HCT116 (cell line): Measurements from ENCODE around the gene DGKG. TPM values are rescaled to one million over a fixed set of nuclear protein-coding genes. Genes with fewer than 3 reads are reported as not detected.

ENCODE experiments used
- ATAC-seq: fragments of 200-7000 bp; cut with Tn5 transposase; 2 replicates; pipeline ENCODE4 v1.9.1; 2020; ENCODE audit warnings: mild to moderate bottlenecking, moderate library complexity
- BruUV-seq: library from RNA; stranded (reverse); fragments of 400-500 nt; replicated peaks from 2 replicates; lab custom pipeline; 2021; lab: Mats Ljungman, UMichigan
- CTCF ChIA-PET: fragments of 300-600 bp; sonication (Branson Sonifier 250); formaldehyde crosslinking; loops from one replicate; lab custom pipeline; 2021; ENCODE audit warnings: antibody characterized with exemption; lab: Charles Lee
- POLR2A ChIA-PET: fragments of 300-600, 350-600 bp; sonication (Branson Sonifier 250); formaldehyde crosslinking; loops from one replicate; lab custom pipeline; 2021; ENCODE audit warnings: antibody characterized with exemption; lab: Charles Lee
- RAD21 ChIA-PET, 2 experiments: fragments of 300-600 bp; sonication (Branson Sonifier 250); formaldehyde crosslinking; loops; one replicate each; lab custom pipeline; 2023; ENCODE audit warnings: low total read pairs in 2 of 2; ENCODE audit not compliant: uncharacterized antibody in 2 of 2, unreplicated experiment in 2 of 2, low non-redundant PET in 1 of 2; lab: Charles Lee
- DNase-seq: peaks from one replicate; pipeline ENCODE4 v3.0.0-alpha.2; 2010; ENCODE audit warnings: low read depth, low spot score
- H2AFZ ChIP-seq: fragments of 200-600 bp; shearing (Covaris generic), sonication (generic); 2 replicates; pipeline ENCODE4 v1.6.1; 2017; ENCODE audit warnings: low read depth, mixed run types, mixed read lengths, antibody characterized with exemption, low read length; ENCODE audit not compliant: poor library complexity, severe bottlenecking
- H3K27ac ChIP-seq: 2 replicates; pipeline ENCODE4 v1.5.1; 2012; ENCODE audit warnings: low read depth, low read length
- H3K27me3 ChIP-seq: fragments of 200-600 bp; sonication (generic); 2 replicates; pipeline ENCODE4 v1.6.1; 2016; ENCODE audit warnings: mixed run types, low read length, mixed read lengths; ENCODE audit not compliant: insufficient read depth
- H3K36me3 ChIP-seq, 2 experiments: fragments of 200-500 bp in 1 of 2; fragments of 200-600 bp in 1 of 2; sonication (Bioruptor generic) in 1 of 2; sonication (generic) in 1 of 2; 2 replicates each; pipeline versions ENCODE4 v1.5.1 to v1.6.1; 2014 to 2016; ENCODE audit warnings: low read length in 2 of 2, inconsistent platforms in 1 of 2, mixed read lengths in 1 of 2, mixed run types in 1 of 2; ENCODE audit not compliant: insufficient read depth in 2 of 2, control insufficient read depth in 1 of 2
- H3K4me1 ChIP-seq, 2 experiments: fragments of 200-600 bp in 1 of 2; sonication (generic) in 1 of 2; 2 replicates each; pipeline versions ENCODE4 v1.5.1 to v1.6.1; 2012 to 2017; ENCODE audit warnings: low read length in 2 of 2, inconsistent platforms in 1 of 2, mild to moderate bottlenecking in 1 of 2, mixed read lengths in 1 of 2, mixed run types in 1 of 2, moderate library complexity in 1 of 2; ENCODE audit not compliant: insufficient read depth in 2 of 2, control insufficient read depth in 1 of 2
- H3K4me2 ChIP-seq: fragments of 200-600 bp; sonication (generic); 2 replicates; pipeline ENCODE4 v1.6.1; 2017; ENCODE audit warnings: mixed run types, low read length, mixed read lengths
- H3K4me3 ChIP-seq, 2 experiments: fragments of 200-600 bp in 1 of 2; sonication (generic) in 1 of 2; replicated peaks in 1 of 2; 2 replicates each; pipeline ENCODE4 v1.5.1; 2011 to 2016; ENCODE audit warnings: low read length in 2 of 2, control low read depth in 1 of 2, low read depth in 1 of 2, mild to moderate bottlenecking in 1 of 2, mixed read lengths in 1 of 2, mixed run types in 1 of 2
- H3K79me2 ChIP-seq: fragments of 200-600 bp; sonication (generic); 2 replicates; pipeline ENCODE4 v1.6.1; 2017; ENCODE audit warnings: mild to moderate bottlenecking, mixed run types, low read length, moderate library complexity, mixed read lengths; ENCODE audit not compliant: insufficient read depth
- H3K9ac ChIP-seq: fragments of 200-600 bp; sonication (generic); 2 replicates; pipeline ENCODE4 v1.6.1; 2016; ENCODE audit warnings: low read length, mixed read lengths
- H3K9me2 ChIP-seq: fragments of 200-600 bp; sonication (generic), shearing (Covaris generic); 2 replicates; pipeline ENCODE4 v1.6.1; 2017; ENCODE audit warnings: mixed run types, mild to moderate bottlenecking, moderate library complexity; ENCODE audit not compliant: insufficient read depth
- H3K9me3 ChIP-seq, 2 experiments: fragments of 200-500 bp in 1 of 2; fragments of 200-600 bp in 1 of 2; sonication (Bioruptor generic) in 1 of 2; sonication (generic) in 1 of 2; 2 replicates each; pipeline ENCODE4 v1.6.1; 2014 to 2017; ENCODE audit warnings: low read length in 2 of 2, mixed read lengths in 2 of 2, inconsistent platforms in 1 of 2, low read depth in 1 of 2, mild to moderate bottlenecking in 1 of 2, mixed run types in 1 of 2, moderate library complexity in 1 of 2; ENCODE audit not compliant: control insufficient read depth in 1 of 2, insufficient read depth in 1 of 2
- H4K20me1 ChIP-seq: fragments of 200-600 bp; sonication (generic), shearing (Covaris generic); 2 replicates; pipeline ENCODE4 v1.6.1; 2017; ENCODE audit warnings: mixed run types, mild to moderate bottlenecking, moderate library complexity; ENCODE audit not compliant: insufficient read depth
- ELF1 ChIP-seq: IDR thresholded peaks from 2 replicates; pipeline ENCODE4 v1.6.1; 2012; ENCODE audit warnings: low read depth, borderline replicate concordance
- EZH2 ChIP-seq: fragments of 200-600 bp; sonication (generic); IDR thresholded peaks from 2 replicates; pipeline ENCODE4 v1.6.1; 2017; ENCODE audit warnings: antibody characterized with exemption, mixed run types
- FOSL1 ChIP-seq: IDR thresholded peaks from 2 replicates; pipeline ENCODE4 v1.6.1; 2012; ENCODE audit warnings: low read depth
- POLR2AphosphoS5 ChIP-seq: IDR thresholded peaks from 2 replicates; pipeline ENCODE4 v1.6.1; 2011; ENCODE audit warnings: mild to moderate bottlenecking, low read depth, low read length, moderate library complexity
- RAD21 ChIP-seq: IDR thresholded peaks from 2 replicates; pipeline ENCODE4 v1.6.1; 2012; ENCODE audit warnings: low read depth, mild to moderate bottlenecking
- ZNF274 ChIP-seq: fragments of 200-500 bp; sonication (Bioruptor generic); IDR thresholded peaks from 2 replicates; pipeline ENCODE4 v1.6.1; 2014; ENCODE audit warnings: mild to moderate bottlenecking, low read depth, low read length, inconsistent platforms
- intact Hi-C: fragments of 100-400 bp; cut with micrococcal nuclease; formaldehyde crosslinking; loops from 2 replicates; pipeline ENCODE4 v1.10.0; 2022
- total RNA-seq: library from RNA; stranded (reverse); gene quantifications from one replicate; pipeline ENCODE4 v1.2.1, GENCODE V29; 2021; ENCODE audit not compliant: unreplicated experiment
- TF ChIP-seq, protein P1 (sequence below): IDR thresholded peaks from 2 replicates; pipeline ENCODE4 v1.6.1; 2012; ENCODE audit warnings: low read depth
- TF ChIP-seq, protein P2 (sequence below): IDR thresholded peaks from 2 replicates; pipeline ENCODE4 v1.6.1; 2012

Gene DGKG
- total RNA-seq, 1 experiment from 2014 or later, result 4.8 TPM

DNA sequence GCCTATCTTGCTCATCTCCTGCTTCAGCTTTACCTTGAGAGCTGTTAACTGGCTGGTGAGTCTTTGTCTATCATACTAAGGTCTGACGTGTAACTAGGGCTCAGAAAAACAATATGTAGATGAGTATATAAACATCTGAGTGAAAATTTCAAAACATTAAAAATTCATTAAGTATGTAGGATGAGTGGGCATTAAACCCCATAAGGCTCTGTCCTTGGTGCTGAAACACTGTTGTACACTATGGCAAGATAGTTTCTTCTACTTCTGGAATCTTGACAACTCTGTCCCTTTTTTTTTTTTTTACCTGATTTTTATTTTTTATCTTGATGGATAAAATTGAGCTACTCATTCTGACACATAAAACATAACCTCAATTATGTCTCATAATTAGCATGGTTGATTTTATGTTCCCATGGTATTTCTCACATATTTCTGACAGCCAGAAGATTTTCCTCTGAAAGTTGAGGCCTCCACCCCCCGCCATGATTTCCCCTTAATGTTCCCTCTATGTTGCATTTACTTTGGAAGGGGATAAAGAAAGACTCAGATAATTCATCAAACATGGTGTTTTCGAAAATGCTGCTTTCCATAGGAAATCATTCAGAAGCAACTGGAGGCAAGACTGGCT is 54.3 kb downstream of the DGKG start:
- no TSS peak for BruUV-seq
- POLR2A ChIA-PET, result no interaction called here

More for the DNA sequence above, 54.3 kb downstream of the DGKG start:
- Histone ChIP-seq H2AFZ (no peak overlapping the region), H3K4me3 (no peak overlapping the region), H3K9me2 (no peaks in the 10 kb centered on the region), H3K79me2 (no peaks in the 10 kb centered on the region), H3K9me3 (no peaks in the 10 kb centered on the region), H3K27ac (no peak overlapping the region), H3K4me2 (no peak overlapping the region), H3K9ac (no peak overlapping the region), H4K20me1 (no peaks in the 10 kb centered on the region), H3K36me3 (no peaks in the 10 kb centered on the region), H3K27me3 (peaks cover 49% of the 10 kb centered on the region), H3K4me1 (no peaks in the 10 kb centered on the region)
- DNase-seq (no peak), ATAC-seq (no peak)
- CTCF ChIA-PET, result no interaction called here
- intact Hi-C loops, result no loop called here
- TF ChIP-seq RAD21 (no peak), EZH2 (no peak), FOSL1 (no peak), ZNF274 (no peak), POLR2AphosphoS5 (no peak), ELF1 (no peak)
- TF ChIP-seq, protein P1, sequence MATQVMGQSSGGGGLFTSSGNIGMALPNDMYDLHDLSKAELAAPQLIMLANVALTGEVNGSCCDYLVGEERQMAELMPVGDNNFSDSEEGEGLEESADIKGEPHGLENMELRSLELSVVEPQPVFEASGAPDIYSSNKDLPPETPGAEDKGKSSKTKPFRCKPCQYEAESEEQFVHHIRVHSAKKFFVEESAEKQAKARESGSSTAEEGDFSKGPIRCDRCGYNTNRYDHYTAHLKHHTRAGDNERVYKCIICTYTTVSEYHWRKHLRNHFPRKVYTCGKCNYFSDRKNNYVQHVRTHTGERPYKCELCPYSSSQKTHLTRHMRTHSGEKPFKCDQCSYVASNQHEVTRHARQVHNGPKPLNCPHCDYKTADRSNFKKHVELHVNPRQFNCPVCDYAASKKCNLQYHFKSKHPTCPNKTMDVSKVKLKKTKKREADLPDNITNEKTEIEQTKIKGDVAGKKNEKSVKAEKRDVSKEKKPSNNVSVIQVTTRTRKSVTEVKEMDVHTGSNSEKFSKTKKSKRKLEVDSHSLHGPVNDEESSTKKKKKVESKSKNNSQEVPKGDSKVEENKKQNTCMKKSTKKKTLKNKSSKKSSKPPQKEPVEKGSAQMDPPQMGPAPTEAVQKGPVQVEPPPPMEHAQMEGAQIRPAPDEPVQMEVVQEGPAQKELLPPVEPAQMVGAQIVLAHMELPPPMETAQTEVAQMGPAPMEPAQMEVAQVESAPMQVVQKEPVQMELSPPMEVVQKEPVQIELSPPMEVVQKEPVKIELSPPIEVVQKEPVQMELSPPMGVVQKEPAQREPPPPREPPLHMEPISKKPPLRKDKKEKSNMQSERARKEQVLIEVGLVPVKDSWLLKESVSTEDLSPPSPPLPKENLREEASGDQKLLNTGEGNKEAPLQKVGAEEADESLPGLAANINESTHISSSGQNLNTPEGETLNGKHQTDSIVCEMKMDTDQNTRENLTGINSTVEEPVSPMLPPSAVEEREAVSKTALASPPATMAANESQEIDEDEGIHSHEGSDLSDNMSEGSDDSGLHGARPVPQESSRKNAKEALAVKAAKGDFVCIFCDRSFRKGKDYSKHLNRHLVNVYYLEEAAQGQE, result peak; percentile 78
- TF ChIP-seq, protein P2, sequence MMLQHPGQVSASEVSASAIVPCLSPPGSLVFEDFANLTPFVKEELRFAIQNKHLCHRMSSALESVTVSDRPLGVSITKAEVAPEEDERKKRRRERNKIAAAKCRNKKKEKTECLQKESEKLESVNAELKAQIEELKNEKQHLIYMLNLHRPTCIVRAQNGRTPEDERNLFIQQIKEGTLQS, result no peak
- RAD21 ChIA-PET, result no interaction called here
